GM18505 (cell line): ENCODE data around the gene RPH3AL.

ENCODE experiments used
- ATAC-seq: cut with Tn5 transposase; IDR thresholded peaks from one replicate; pipeline ENCODE4 v1.9.1; 2021; ENCODE audit not compliant: unreplicated experiment
- POLR2A ChIP-seq: IDR thresholded peaks from 4 replicates; pipeline ENCODE4 v1.6.1; 2011; ENCODE audit warnings: borderline replicate concordance; ENCODE audit not compliant: insufficient read depth, insufficient read length; ENCODE audit errors: extremely low read depth

Gene RPH3AL

GRCh38 chr17:193841-194806, 158.5 kb downstream of the RPH3AL start:
- no peak for TF ChIP-seq POLR2A
- ATAC-seq, result no peak

GRCh38 chr17:193426-193810, 159.2 kb downstream of the RPH3AL start:
- no peak for ATAC-seq
- no peak for TF ChIP-seq POLR2A

GRCh38 chr17:192666-193425, 159.8 kb downstream of the RPH3AL start:
- no peak for ATAC-seq
- TF ChIP-seq POLR2A, result no peak

- ATAC-seq, result no peak
- TF ChIP-seq POLR2A, result no peak
Measured at GRCh38 chr17:189444-189843, 163.2 kb downstream of the RPH3AL start.

GRCh38 chr17:187130-187529, 165.5 kb downstream of the RPH3AL start:
- TF ChIP-seq POLR2A, result no peak
- no peak for ATAC-seq

- ATAC-seq, result no peak
- TF ChIP-seq POLR2A, result no peak
Measured at GRCh38 chr17:185445-186138, 167.0 kb downstream of the RPH3AL start.

- ATAC-seq, result no peak
Measured at GRCh38 chr17:183021-183420, 169.6 kb downstream of the RPH3AL start.

GRCh38 chr17:182050-182751, 170.4 kb downstream of the RPH3AL start:
- no peak for TF ChIP-seq POLR2A
- ATAC-seq, result no peak

More at GRCh38 chr17:183021-183420, 169.6 kb downstream of the RPH3AL start:
- TF ChIP-seq POLR2A, result no peak

- no peak for ATAC-seq
- no peak for TF ChIP-seq POLR2A
Measured at GRCh38 chr17:181245-182049, 171.2 kb downstream of the RPH3AL start, which contains the start of gene DOC2B. DOC2B (minus strand) TSS chr17:181650; CDS start chr17:181479, 171 bp downstream.

- TF ChIP-seq POLR2A, result no peak
- no peak for ATAC-seq
Measured at GRCh38 chr17:180381-181244, 172.0 kb downstream of the RPH3AL start.

- no peak for ATAC-seq
- TF ChIP-seq POLR2A, result no peak
Measured at GRCh38 chr17:179781-180380, 172.7 kb downstream of the RPH3AL start.
